ENCODE measurements around the gene PHF21A.

Gene PHF21A

GRCh38 chr11:46075928-46076327, 45.3 kb downstream of the PHF21A start:
- no peak for DNase-seq (ENCODE audit: low read depth)

- DNase-seq (ENCODE audit: low read depth), result peak; percentile 68
These were observed 46.1 kb downstream of the PHF21A start for GRCh38 chr11:46075168-46075567.

DNA sequence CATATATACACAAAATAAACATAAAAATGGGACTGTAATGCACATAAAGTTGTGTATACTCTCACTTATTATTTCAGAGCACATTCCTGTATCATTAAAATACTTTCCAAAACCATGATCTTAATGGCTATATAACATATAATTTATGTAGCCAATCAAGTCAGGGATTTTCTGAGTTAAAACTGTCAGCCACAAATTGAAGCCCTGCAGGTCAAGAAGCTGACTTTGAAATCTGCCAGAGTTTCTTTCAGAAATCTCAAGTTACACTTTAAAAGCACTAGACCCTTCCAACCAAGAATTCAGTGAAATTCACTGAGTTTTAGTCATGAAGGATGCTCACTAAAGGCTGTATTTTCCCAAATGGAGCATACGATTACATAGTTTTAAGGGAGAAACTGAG, 47.6 kb downstream of the PHF21A start:
- no peak for DNase-seq (ENCODE audit: low read depth)

DNA sequence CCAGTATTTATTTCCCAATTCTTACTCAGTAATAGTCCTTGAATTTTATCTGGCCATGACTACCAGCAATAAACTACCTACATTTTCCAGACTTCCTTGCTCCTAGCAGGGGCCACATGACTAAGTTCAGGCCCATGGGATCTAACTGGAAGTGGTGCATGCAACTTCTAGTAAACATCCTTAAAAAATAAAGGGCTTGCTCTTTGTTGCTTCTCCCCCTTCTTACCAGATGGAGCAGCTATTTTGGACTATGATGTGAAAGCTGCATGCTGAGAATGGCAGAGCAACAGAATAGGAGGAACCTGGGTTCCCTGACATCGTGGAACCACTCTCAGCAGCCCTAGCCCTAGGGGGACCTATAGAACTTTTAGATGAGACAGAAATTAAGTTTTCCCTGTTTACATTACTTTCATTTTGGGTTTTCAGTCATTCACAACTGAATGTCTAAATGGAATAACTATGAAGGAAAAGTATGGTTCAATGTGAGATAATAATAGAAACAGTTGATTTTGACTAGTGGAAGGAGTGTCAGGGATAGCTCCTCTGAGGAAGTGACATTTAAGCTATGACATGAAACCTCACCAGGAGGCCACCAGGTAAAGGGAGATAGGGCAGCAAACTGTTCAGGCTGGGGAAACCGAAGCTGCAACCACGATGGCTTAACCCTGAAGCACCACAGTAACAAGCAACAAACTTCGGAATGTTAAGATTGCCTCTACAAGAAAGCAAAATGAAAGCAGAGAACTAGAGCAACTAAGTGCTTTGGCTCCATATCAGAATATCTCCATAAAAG, 48.9 kb downstream of the PHF21A start:
- peak; percentile 51 for DNase-seq (ENCODE audit: low read depth)

DNA sequence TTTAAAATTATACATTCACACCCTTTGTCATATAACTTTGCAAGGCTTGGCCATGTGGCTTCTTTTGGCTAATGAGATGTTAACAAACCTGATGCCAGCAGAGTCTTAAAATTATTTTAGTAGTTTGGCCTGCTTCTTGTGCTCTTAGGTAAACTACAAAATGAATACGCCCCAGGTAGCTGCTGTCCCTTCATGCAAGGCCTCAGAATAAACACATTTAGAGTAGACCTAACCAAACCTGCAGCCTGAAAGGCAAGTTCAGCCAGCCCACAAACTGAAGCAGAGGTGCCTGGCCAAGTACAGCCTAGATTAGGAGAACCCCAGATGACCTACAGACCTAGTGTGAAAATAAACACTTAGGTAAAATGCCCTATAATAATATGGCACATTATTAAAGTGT, 50.2 kb downstream of the PHF21A start:
- DNase-seq (ENCODE audit: low read depth), result no peak

DNA sequence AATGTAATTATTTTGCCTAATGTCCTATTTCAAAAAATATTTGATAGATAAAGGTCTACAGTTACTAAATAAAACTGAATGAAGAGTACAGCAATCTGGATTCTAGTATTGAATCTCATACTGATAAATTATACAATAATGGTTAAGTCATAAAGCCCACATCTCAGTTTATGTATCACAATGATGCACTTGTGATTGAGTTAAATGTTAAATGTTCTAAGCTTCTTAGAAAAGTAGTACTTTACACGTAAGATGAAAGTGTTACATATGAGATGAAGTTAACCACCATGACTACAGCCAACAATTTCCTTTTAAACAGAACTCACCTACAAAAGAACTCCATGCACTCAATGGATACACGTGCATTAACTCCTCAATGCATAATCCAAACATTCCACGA, 51.7 kb downstream of the PHF21A start:
- no peak for DNase-seq (ENCODE audit: low read depth)

DNA sequence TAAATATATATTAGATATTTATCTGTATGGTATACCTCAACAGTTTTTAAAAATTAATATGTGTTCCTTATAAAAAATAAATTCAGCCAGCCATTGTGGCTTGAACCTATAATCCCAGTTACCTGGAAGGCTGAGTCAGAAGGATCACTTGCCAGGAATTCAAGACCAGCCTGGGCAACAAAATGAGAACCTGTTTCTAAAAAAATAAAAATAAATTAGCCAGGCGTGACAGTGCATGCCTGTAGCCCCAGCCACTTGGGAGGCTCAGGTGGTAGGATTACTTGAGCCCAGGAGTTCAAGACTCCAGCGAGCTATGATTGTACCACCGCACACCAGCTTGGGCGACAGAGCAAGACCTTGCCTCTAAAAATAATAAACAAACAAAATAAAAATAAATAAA, 54.9 kb downstream of the PHF21A start:
- DNase-seq (ENCODE audit: low read depth), result no peak

- DNase-seq (ENCODE audit: low read depth), result no peak
These were observed 55.6 kb downstream of the PHF21A start for GRCh38 chr11:46065681-46066080.

- DNase-seq (ENCODE audit: low read depth), result peak; percentile 43
These were observed 57.0 kb downstream of the PHF21A start for GRCh38 chr11:46064221-46064620.

GRCh38 chr11:46063138-46063537, 58.1 kb downstream of the PHF21A start:
- DNase-seq (ENCODE audit: low read depth), result no peak

- no peak for DNase-seq (ENCODE audit: low read depth)
These were observed 61.2 kb downstream of the PHF21A start for GRCh38 chr11:46060013-46060412.

DNA sequence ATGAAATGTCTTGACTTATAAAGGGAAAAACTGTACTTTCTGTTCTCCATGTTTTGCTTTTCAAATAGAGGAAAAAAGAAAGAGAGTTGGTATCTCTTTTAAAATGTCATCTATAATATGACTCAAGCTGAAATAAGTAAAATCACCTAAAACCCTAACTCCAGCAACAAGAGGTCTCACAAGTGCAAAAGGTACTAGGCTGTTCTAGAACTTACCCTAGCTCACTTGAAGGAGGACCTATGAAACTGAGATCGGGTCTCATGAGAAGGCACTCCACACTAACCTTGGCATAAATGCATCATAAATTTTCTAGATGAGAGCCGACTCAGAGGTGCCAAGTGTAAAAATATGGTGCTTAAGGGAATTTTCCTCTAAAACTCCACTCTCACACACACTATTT, 63.8 kb downstream of the PHF21A start:
- no peak for DNase-seq (ENCODE audit: low read depth)

GRCh38 chr11:46055371-46055770, 65.9 kb downstream of the PHF21A start:
- DNase-seq (ENCODE audit: low read depth), result no peak

GRCh38 chr11:46051102-46051501, 70.2 kb downstream of the PHF21A start:
- DNase-seq (ENCODE audit: low read depth), result no peak

- no peak for DNase-seq (ENCODE audit: low read depth)
These were observed 70.6 kb downstream of the PHF21A start for GRCh38 chr11:46050662-46051061.

GRCh38 chr11:46050003-46050461, 71.2 kb downstream of the PHF21A start:
- DNase-seq (ENCODE audit: low read depth), result peak; percentile 68

DNA sequence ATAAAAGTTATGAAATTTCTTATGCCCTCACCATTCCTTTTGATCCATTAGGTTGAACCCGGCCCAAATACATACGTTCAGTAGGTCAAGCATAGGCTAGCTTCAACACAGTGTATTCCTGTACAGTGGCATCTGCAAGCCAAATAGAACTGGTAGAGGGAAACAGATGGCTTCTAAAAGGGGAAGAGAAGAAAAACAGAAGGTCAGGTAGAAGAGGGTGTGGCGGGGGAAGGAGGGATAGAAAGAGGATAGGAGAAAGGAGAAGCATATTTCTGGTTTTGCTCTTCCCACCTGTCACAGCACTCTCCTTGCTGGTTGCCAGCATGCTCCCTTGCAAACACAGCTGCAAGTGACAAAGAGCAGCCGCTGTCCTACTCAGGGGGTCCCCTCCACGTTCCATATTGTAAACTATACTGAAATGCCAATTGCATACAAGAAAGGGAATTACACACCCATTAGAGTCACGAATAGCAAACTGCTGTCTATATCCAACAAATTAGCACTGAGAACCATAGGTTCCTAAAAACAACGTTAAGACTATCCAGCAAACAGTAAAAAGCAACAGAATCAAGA, 71.8 kb downstream of the PHF21A start:
- no peak for DNase-seq (ENCODE audit: low read depth)

- DNase-seq (ENCODE audit: low read depth), result no peak
These were observed 73.1 kb downstream of the PHF21A start for GRCh38 chr11:46048198-46048597.

DNA sequence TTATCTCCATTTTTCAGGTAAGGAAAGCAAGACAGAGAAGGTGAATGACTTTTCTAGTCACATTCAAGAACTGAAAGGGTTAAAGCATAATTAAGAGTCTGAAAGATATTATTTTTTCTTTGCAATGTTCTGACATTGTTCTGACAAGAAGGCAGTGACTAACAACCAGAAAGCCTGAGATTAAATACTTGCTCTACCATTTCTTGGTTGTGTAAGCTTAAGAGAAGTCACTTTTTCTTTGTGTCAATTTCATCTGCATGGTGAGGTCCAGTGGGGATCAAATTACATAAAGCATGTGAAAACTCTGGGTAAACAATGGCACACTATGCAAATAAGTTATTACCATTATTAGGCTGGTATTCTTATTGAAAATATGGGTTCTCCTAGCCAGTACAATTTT, 73.7 kb downstream of the PHF21A start:
- peak; percentile 53 for DNase-seq (ENCODE audit: low read depth)

GRCh38 chr11:46045811-46046210, 75.4 kb downstream of the PHF21A start:
- DNase-seq (ENCODE audit: low read depth), result no peak

- DNase-seq (ENCODE audit: low read depth), result no peak
These were observed 76.7 kb downstream of the PHF21A start for GRCh38 chr11:46044601-46045000.

GRCh38 chr11:46039990-46040389, 81.3 kb downstream of the PHF21A start:
- DNase-seq (ENCODE audit: low read depth), result peak; percentile 35

DNA sequence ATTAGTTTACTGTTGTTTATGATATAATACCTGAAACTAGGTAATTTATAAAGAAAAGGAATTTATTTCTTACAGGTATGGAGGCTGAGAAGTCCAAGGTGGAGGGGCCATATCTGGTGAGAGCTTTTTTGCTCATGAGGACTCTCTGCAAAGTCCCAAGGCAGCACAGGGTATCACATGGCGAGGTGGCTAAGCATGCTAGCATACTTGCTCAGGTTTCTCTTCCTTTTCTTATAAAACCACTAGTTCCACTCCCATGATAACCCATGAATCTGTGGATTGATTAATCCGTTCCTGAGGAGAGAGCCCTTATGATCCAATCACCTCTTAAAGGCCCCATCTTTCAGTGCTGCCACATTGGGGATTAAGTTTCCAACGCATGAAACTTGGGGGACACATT, 82.7 kb downstream of the PHF21A start:
- no peak for DNase-seq (ENCODE audit: low read depth)

DNA sequence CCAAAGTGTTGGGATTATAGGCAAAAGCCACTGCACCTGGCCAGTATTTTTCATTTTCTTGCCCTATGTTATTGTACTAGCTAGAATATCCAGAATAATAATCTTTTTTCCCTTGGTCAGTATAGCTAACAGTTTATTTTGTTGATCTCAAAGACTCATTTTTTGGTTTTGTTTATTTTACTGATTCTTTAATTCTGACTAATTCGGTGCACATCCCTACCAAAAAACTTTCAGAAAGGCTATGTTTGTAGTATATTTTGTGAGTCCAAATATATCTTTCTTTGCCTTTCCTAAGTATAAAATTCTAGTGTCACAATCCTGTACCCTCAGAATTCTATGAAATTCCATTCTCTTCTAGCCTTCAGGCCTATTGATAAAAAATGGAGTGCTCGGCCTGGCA, 84.3 kb downstream of the PHF21A start:
- no peak for DNase-seq (ENCODE audit: low read depth)
